T follicular helper cell (primary cell): ENCODE data around the gene TAF11L12.
"Not testable (repeated sequence)": the region's sequence is repeated elsewhere in the genome, so short reads cannot be mapped to it uniquely, and the experiment has no call there.

Source experiments
- DNase-seq: peaks from one replicate; pipeline ENCODE4 v3.0.0-alpha.2; 2020; ENCODE audit warnings: low read depth
- total RNA-seq, 2 experiments: gene quantifications; one replicate each; lab custom pipeline; 2026; lab: John Stamatoyannopoulos, UW

Gene TAF11L12
- total RNA-seq = 0 reads per million in 2 experiments

- DNase-seq = not testable (repeated sequence)
These were observed at the start of gene TAF11L12 for GRCh38 chr5:17610092-17610491. Gene TAF11L12, plus strand, starts transcription at chr5:17610392.

- not testable (repeated sequence) for DNase-seq
These were observed 24.5 kb upstream of the TAF11L12 start, which contains the start of gene TAF11L7 for GRCh38 chr5:17585658-17586057. Gene TAF11L7, minus strand, starts transcription at chr5:17585758.

- not testable (repeated sequence) for DNase-seq
These were observed 19.3 kb upstream of the TAF11L12 start, which contains the start of gene TAF11L8 for GRCh38 chr5:17590860-17591259. Gene TAF11L8, minus strand, starts transcription at chr5:17590960.

- DNase-seq = not testable (repeated sequence)
These were observed 15.9 kb upstream of the TAF11L12 start, which contains the start of gene TAF11L9 for GRCh38 chr5:17594255-17594654. Gene TAF11L9, minus strand, starts transcription at chr5:17594394.

GRCh38 chr5:17597728-17598127, 12.5 kb upstream of the TAF11L12 start, which contains the start of gene TAF11L10:
Gene TAF11L10, minus strand, starts transcription at chr5:17597828.
- DNase-seq = not testable (repeated sequence)

GRCh38 chr5:17603880-17604279, 6.3 kb upstream of the TAF11L12 start, which contains the start of gene TAF11L11:
Gene TAF11L11, plus strand, starts transcription at chr5:17604183.
- DNase-seq = not testable (repeated sequence)

GRCh38 chr5:17604951-17605350, 5.2 kb upstream of the TAF11L12 start:
- no peak for DNase-seq

GRCh38 chr5:17607461-17607860, 2.7 kb upstream of the TAF11L12 start:
- not testable (repeated sequence) for DNase-seq

GRCh38 chr5:17614872-17615605, 4.8 kb downstream of the TAF11L12 start:
- DNase-seq = no peak

GRCh38 chr5:17619354-17619753, 9.2 kb downstream of the TAF11L12 start:
- DNase-seq = no peak

- no peak for DNase-seq
These were observed 10.4 kb downstream of the TAF11L12 start for GRCh38 chr5:17620627-17621026.

- DNase-seq = no peak
These were observed 15.5 kb downstream of the TAF11L12 start for GRCh38 chr5:17625686-17626085.

- not testable (repeated sequence) for DNase-seq
These were observed 21.6 kb downstream of the TAF11L12 start, which contains the start of gene TAF11L13 for GRCh38 chr5:17631788-17632187. Gene TAF11L13, plus strand, starts transcription at chr5:17632088.

- no peak for DNase-seq
These were observed 24.0 kb downstream of the TAF11L12 start, which contains the start of gene TAF11L14 for GRCh38 chr5:17634160-17634559. Gene TAF11L14, plus strand, starts transcription at chr5:17634460.

- DNase-seq = not testable (repeated sequence)
These were observed 39.0 kb downstream of the TAF11L12 start for GRCh38 chr5:17649232-17649631.

GRCh38 chr5:17655201-17655759, 45.1 kb downstream of the TAF11L12 start:
- not testable (repeated sequence) for DNase-seq

GRCh38 chr5:17655921-17656320, 45.7 kb downstream of the TAF11L12 start:
- DNase-seq = no peak
